HG03575 (cell line): ENCODE data around the gene EML3.
"Not testable (repeated sequence)": the region's sequence is repeated elsewhere in the genome, so short reads cannot be mapped to it uniquely, and the experiment has no call there.

Source experiments
- ATAC-seq: cut with Tn5 transposase; IDR thresholded peaks from one replicate; pipeline ENCODE4 v1.9.1; 2021; ENCODE audit not compliant: unreplicated experiment, insufficient number of reproducible peaks, low FRiP score; ENCODE audit errors: extremely low read depth

Gene EML3

DNA sequence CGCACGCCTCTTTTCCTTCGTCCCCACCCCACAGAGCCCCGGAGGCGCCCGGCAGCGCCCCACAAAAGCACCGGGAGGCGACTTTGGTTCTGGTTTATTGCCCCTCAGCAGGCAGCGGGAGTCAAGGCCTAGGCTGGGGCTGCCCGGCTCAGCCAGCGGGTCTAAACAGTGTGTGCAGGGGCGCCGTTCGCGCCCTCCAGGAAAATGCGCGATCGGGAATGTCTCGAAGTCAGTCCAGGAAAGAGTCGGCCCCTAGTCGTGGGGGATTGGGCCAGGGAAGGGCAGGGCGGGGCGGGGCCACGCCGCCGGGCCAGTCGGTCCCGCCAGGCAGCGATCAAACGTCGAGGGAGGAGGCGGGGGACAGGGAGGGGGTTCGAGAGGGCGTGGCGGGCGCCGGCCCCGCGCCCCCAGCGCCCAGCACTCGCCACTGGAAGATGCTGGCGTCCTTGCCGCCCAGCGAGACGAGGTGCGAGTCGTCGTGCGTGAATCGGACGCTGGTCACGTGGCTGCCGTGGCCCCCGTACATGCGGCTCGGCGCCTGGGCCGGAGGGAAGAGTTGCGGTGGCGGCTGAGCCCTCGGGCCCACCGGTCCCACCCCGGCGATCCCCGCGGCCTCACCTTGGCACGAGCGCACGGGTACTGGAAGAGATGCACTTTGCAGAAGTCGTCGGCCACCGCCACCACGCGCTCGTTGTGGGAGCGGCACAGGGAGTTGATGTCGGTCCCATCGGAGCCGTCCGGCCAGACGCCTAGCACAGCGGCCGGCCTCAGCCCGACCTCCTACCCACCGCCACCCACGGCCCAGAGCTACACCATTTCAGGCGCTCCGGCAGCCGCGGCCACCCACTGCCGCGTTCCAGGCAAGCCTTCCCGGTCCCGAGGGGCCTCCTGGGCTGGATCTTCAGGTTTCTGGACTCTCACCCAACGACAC lies 10.2 kb downstream of the EML3 start:
- ATAC-seq: no peak

- peak; percentile 45 for ATAC-seq
Measured at GRCh38 chr11:62601372-62602140, 11.0 kb downstream of the EML3 start, which contains the start of gene MTA2. Gene MTA2, minus strand, starts transcription at chr11:62601865. Its CDS starts 415 bp downstream, at chr11:62601450.

DNA sequence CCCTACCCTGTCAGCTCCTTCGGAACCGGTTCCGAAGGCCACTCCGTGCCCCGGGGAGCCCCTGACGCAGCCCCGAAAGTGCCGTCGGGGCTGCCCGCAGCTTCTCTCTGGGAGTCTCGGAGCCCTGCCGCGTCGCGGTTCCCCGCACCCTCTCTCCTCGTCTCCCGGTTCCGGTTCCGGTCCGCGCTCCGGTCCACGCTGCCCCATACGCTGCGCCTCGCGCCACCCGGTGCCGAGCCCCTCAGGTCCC lies 11.5 kb downstream of the EML3 start:
- no peak for ATAC-seq

- ATAC-seq: no peak
Measured at GRCh38 chr11:62600367-62601121, 12.0 kb downstream of the EML3 start.

DNA sequence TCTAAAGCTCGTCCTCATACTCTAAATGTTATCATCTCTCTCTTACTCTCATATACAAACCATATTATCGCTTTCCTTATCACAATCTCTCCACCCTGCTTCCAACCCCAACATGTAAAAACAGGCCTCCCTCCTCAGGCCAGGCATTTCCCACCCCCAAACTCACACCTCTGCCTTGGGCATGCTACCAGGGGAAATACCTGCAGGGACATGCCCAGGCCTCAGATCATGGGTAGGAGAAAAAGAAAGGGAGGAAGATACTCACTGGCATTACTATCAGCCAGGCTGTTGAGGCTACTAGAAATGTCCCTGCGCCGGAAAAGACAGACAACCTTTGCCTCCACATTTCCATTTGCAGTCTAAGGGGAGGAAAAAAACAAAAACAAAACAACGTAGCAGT lies 12.7 kb downstream of the EML3 start:
- no peak for ATAC-seq

DNA sequence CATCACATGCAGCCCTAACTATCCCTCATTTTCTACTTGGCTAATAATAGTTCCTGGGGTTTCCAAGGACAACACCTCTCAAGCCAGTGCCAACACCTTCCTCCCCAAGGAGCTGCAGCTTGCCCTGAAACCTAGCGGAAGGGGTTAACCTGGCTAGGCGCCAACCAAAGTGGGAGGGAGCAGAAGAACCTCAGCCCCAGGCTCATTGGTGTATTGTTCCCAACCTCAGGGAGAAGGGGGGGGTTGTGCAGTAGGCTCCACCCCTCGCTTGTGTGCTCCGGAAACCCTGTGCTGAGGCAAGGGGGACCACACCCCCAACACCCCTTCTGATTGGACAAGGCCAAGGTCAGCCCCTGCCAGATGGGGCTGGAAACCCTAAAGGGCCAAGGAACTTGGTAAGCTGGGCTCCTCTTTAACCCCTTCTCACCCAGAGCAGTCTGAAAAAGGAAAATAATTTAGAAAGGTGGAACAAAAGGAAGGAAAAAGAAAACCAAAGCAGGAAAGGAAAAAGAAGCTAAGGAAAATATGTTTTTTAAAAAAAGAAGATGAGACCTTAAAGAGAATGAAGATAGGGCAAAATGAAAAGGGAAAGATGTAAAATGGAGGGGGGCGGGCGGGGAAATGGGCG lies 13.4 kb downstream of the EML3 start:
- ATAC-seq: no peak

DNA sequence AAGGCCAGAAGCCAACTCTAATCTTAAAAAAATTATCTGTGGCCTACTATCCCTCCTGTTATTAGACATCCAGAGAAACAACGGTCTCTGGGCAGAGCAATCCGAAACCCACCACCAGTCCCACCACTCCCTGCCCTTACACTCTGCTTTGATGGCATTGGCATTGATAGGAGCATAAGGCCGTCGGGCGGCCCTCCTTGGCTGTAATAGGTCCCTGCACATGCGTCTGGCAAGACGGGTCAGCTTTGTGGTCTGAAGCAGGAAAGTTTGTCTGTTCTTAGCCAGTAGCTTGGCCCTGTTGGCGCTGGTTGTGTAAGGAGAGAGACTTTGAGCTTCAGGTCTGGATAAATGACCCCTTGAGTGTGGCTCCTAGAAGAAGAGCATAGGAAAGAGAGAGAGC lies 17.5 kb downstream of the EML3 start:
- ATAC-seq: no peak

DNA sequence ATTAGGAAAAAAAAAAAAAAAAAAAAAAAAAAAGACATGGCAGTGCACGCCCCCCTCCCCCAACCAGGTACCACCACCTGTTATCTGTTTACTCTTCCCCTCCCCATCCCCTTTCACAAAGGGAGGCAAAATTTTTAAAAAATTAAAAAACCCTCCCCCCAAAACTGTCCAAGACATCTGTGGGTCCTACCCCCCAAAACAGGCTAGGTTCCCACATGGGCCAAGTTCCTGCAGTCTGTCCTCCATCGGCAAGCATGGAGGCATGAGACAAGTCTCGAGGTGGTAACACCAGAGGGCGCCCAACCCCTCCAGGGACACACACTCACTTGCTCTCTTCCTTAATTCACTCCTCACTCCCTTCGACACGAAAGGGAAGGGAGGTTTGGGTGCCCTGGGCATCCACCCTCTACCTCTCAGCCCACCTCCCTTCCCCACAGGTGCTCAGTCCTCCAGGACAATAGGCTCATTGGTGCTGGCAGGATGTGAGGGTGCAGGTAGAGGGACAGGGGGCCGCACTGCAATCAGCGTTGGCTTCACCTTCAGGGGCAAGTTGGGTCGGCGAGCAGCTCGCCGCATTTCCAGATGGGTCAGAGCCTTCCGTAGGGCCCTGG lies 19.0 kb downstream of the EML3 start:
- ATAC-seq: no peak

- no peak for ATAC-seq
Measured at GRCh38 chr11:62592989-62593421, 19.6 kb downstream of the EML3 start.

- no peak for ATAC-seq
Measured at GRCh38 chr11:62592146-62592815, 20.3 kb downstream of the EML3 start.

GRCh38 chr11:62591448-62592145 lies 21.0 kb downstream of the EML3 start, which contains the start of gene TUT1:
Gene TUT1, minus strand, starts transcription at chr11:62591523. Its CDS starts 38 bp downstream, at chr11:62591485.
- peak; percentile 49 for ATAC-seq

- ATAC-seq: no peak
Measured at GRCh38 chr11:62588966-62589637, 23.5 kb downstream of the EML3 start.

- not testable (repeated sequence) for ATAC-seq
Measured at GRCh38 chr11:62585356-62585755, 27.2 kb downstream of the EML3 start.

- ATAC-seq: not testable (repeated sequence)
Measured at GRCh38 chr11:62581735-62582134, 30.8 kb downstream of the EML3 start.

GRCh38 chr11:62580959-62581715 lies 31.4 kb downstream of the EML3 start:
- no peak for ATAC-seq

DNA sequence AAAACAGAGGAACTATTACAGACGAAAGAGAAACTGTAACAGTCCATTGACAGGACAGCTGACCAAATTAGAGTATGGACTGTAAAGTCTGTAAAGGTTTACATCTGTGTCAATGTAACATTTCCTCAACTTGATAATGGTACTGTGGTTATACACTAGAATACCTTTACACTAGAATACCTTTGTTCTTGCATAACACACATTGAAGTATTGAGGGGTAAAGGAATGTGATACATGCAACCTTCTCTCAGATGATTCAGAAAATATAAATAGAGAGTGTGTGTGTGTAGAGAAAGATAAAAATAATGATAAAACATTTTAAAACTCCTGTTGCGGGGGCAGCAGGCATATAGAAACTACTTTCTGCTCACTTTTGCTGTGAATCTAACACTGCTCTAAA lies 33.3 kb downstream of the EML3 start:
- no peak for ATAC-seq
